SK-N-SH (cell line): ENCODE data around the gene TPD52L1. TPM values are rescaled to one million over a fixed set of nuclear protein-coding genes. Genes with fewer than 3 reads are reported as not detected.

Source experiments
- CTCF ChIA-PET: fragments of 300-600, 350-600 bp; formaldehyde crosslinking; extraction: SDS; loops from one replicate; lab custom pipeline; 2021; lab: Yijun Ruan, JAX
- POLR2A ChIA-PET: fragments of 350-600 bp; sonication (Branson Sonifier 250); formaldehyde crosslinking; extraction: SDS; loops from one replicate; lab custom pipeline; 2020; ENCODE audit warnings: antibody characterized with exemption, inconsistent platforms; lab: Yijun Ruan, JAX
- DNase-seq: peaks from one replicate; pipeline ENCODE4 v3.0.0; 2012
- H2AFZ ChIP-seq: fragments of 200-600 bp; sonication (generic); 2 replicates; pipeline ENCODE4 v1.8.1; 2016; ENCODE audit warnings: antibody characterized with exemption, mild to moderate bottlenecking, low read depth
- H3F3A ChIP-seq: fragments of 200-600 bp; sonication (generic); replicated peaks from 2 replicates; pipeline ENCODE3; 2016; ENCODE audit warnings: antibody characterized with exemption, mild to moderate bottlenecking; ENCODE audit not compliant: insufficient read depth
- H3K27ac ChIP-seq, 2 experiments: fragments of 200-500 bp in 1 of 2; fragments of 200-600 bp in 1 of 2; sonication (Bioruptor generic) in 1 of 2; sonication (generic), shearing (Covaris generic) in 1 of 2; 2 replicates each; pipeline versions ENCODE4 v1.5.1 to v1.6.1; 2014 to 2016; ENCODE audit warnings: low read depth in 2 of 2, inconsistent platforms in 1 of 2, low read length in 1 of 2, mild to moderate bottlenecking in 1 of 2, mixed read lengths in 1 of 2
- H3K27me3 ChIP-seq: fragments of 200-600 bp; sonication (generic), shearing (Covaris generic); 2 replicates; pipeline ENCODE4 v1.6.1; 2016; ENCODE audit warnings: mixed run types; ENCODE audit not compliant: insufficient read depth
- H3K36me3 ChIP-seq, 2 experiments: fragments of 200-500 bp in 1 of 2; fragments of 200-600 bp in 1 of 2; sonication (Bioruptor generic) in 1 of 2; sonication (generic) in 1 of 2; replicated peaks in 1 of 2; 2 replicates each; pipeline versions ENCODE3 to v1.5.1; 2014 to 2016; ENCODE audit warnings: low read length in 1 of 2, mild to moderate bottlenecking in 1 of 2; ENCODE audit not compliant: insufficient read depth in 2 of 2, control insufficient read depth in 1 of 2
- H3K4me1 ChIP-seq, 2 experiments: fragments of 200-500 bp in 1 of 2; fragments of 200-600 bp in 1 of 2; sonication (Bioruptor generic) in 1 of 2; sonication (generic), shearing (Covaris generic) in 1 of 2; 2 replicates each; pipeline versions ENCODE4 v1.5.1 to v1.6.1; 2014 to 2016; ENCODE audit warnings: low read depth in 1 of 2, low read length in 1 of 2, mixed run types in 1 of 2; ENCODE audit not compliant: insufficient read depth in 2 of 2, control insufficient read depth in 1 of 2
- H3K4me2 ChIP-seq: fragments of 200-600 bp; sonication (generic), shearing (Covaris generic); 2 replicates; pipeline ENCODE4 v1.6.1; 2017; ENCODE audit warnings: mixed run types
- H3K4me3 ChIP-seq, 2 experiments: fragments of 200-500 bp in 1 of 2; fragments of 200-600 bp in 1 of 2; sonication (Bioruptor generic) in 1 of 2; sonication (generic), shearing (Covaris generic) in 1 of 2; 2 replicates each; pipeline versions ENCODE4 v1.5.1 to v1.8.1; 2014 to 2016; ENCODE audit warnings: low read depth in 2 of 2, inconsistent platforms in 1 of 2, low read length in 1 of 2, mild to moderate bottlenecking in 1 of 2, mixed read lengths in 1 of 2, moderate library complexity in 1 of 2
- H3K79me2 ChIP-seq: fragments of 200-600 bp; sonication (generic); 2 replicates; pipeline ENCODE4 v1.8.1; 2017; ENCODE audit warnings: mild to moderate bottlenecking; ENCODE audit not compliant: insufficient read depth
- H3K9ac ChIP-seq: fragments of 200-600 bp; sonication (generic); 2 replicates; pipeline ENCODE4 v1.6.1; 2017; ENCODE audit warnings: mixed run types
- H3K9me2 ChIP-seq: fragments of 200-600 bp; sonication (generic); 2 replicates; pipeline ENCODE4 v1.6.1; 2017; ENCODE audit warnings: mixed run types
- H3K9me3 ChIP-seq: fragments of 200-600 bp; sonication (generic); 2 replicates; pipeline ENCODE4 v1.6.1; 2017; ENCODE audit warnings: mixed run types, mild to moderate bottlenecking, moderate library complexity
- H4K20me1 ChIP-seq: fragments of 200-600 bp; sonication (generic); 2 replicates; pipeline ENCODE4 v1.6.1; 2017; ENCODE audit warnings: mild to moderate bottlenecking, mixed run types; ENCODE audit not compliant: insufficient read depth
- CHD2 ChIP-seq: fragments of 150-350 bp; IDR thresholded peaks from 2 replicates; pipeline ENCODE4 v1.6.1; 2018; ENCODE audit warnings: low read length; ENCODE audit not compliant: partially characterized antibody
- EP300 ChIP-seq, 2 experiments: IDR thresholded peaks; 2 replicates each; pipeline versions ENCODE4 v1.4.0 to v1.6.1; 2012; ENCODE audit warnings: borderline replicate concordance in 1 of 2, low read depth in 1 of 2, low read length in 1 of 2
- EZH2phosphoT487 ChIP-seq: fragments of 200-600 bp; sonication (generic); IDR thresholded peaks from 2 replicates; pipeline ENCODE4 v1.6.1; 2017; ENCODE audit warnings: low read depth, mixed run types, mild to moderate bottlenecking, antibody characterized with exemption, moderate library complexity, borderline replicate concordance
- FOSL2 ChIP-seq: IDR thresholded peaks from 2 replicates; pipeline ENCODE4 v1.4.0; 2012; ENCODE audit warnings: low read depth, mild to moderate bottlenecking, moderate library complexity, borderline replicate concordance
- FOXJ3 ChIP-seq: sonication (generic); formaldehyde crosslinking; IDR thresholded peaks from 2 replicates; pipeline ENCODE4 v1.5.1; 2020; ENCODE audit warnings: mild to moderate bottlenecking, missing genetic modification reagents
- FOXM1 ChIP-seq: IDR thresholded peaks from 2 replicates; pipeline ENCODE4 v1.4.0; 2012; ENCODE audit warnings: low read depth, mild to moderate bottlenecking
- GABPA ChIP-seq: IDR thresholded peaks from 2 replicates; pipeline ENCODE4 v1.4.0; 2012; ENCODE audit warnings: low read depth, mild to moderate bottlenecking
- GATA2 ChIP-seq: sonication (generic); formaldehyde crosslinking; IDR thresholded peaks from 2 replicates; pipeline ENCODE4 v1.5.0; 2020; ENCODE audit warnings: mild to moderate bottlenecking, missing genetic modification reagents
- JUND ChIP-seq: IDR thresholded peaks from 2 replicates; pipeline ENCODE4 v1.4.0; 2012
- MXI1 ChIP-seq: IDR thresholded peaks from 2 replicates; pipeline ENCODE4 v1.6.1; 2012; ENCODE audit warnings: mild to moderate bottlenecking, low read depth, low read length, improper control_type of control experiment
- NRF1 ChIP-seq: IDR thresholded peaks from 2 replicates; pipeline ENCODE4 v1.6.1; 2012; ENCODE audit warnings: low read depth, mild to moderate bottlenecking, low read length
- POLR2AphosphoS5 ChIP-seq: IDR thresholded peaks from 2 replicates; pipeline ENCODE4 v1.6.1; 2012; ENCODE audit warnings: low read depth, low read length
- RXRA ChIP-seq: IDR thresholded peaks from 2 replicates; pipeline ENCODE4 v1.4.0; 2012; ENCODE audit warnings: low read depth, mild to moderate bottlenecking, borderline replicate concordance
- SIN3A ChIP-seq: IDR thresholded peaks from 2 replicates; pipeline ENCODE4 v1.6.1; 2012; ENCODE audit warnings: low read depth, mild to moderate bottlenecking, low read length, moderate library complexity, borderline replicate concordance
- SMC3 ChIP-seq: IDR thresholded peaks from 2 replicates; pipeline ENCODE4 v1.6.1; 2012; ENCODE audit warnings: low read depth, low read length, improper control_type of control experiment
- TEAD4 ChIP-seq: IDR thresholded peaks from 2 replicates; pipeline ENCODE4 v1.4.0; 2012; ENCODE audit warnings: mild to moderate bottlenecking, borderline replicate concordance; ENCODE audit not compliant: insufficient read depth
- YY1 ChIP-seq: IDR thresholded peaks from 2 replicates; pipeline ENCODE4 v1.4.0; 2012; ENCODE audit warnings: low read depth, mild to moderate bottlenecking
- WGBS: methylation state at CpG from one replicate; pipeline ENCODE4 v1.1.6; 2017; ENCODE audit warnings: low lambda C conversion rate; 5-methylcytosine and 5-hydroxymethylcytosine counted together
- polyA plus RNA-seq, 3 experiments: library from polyadenylated mRNA; depleted of rRNA; stranded (reverse); fragments of >200 nt; gene quantifications; 2 replicates each; pipeline ENCODE4 v1.2.3, GENCODE V29; 2012
- TF ChIP-seq, protein P1 (sequence below): IDR thresholded peaks from 2 replicates; pipeline ENCODE4; 2012
- TF ChIP-seq, protein P2 (sequence below): IDR thresholded peaks from 2 replicates; pipeline ENCODE4 v1.4.0; 2012; ENCODE audit warnings: low read depth
- TF ChIP-seq, protein P3 (sequence below): fragments of 150-350 bp; IDR thresholded peaks from 2 replicates; pipeline ENCODE4 v1.6.1; 2017; ENCODE audit warnings: antibody characterized with exemption, low read length, low read depth, borderline replicate concordance
- TF ChIP-seq, protein P4 (sequence below): fragments of 200-600 bp; sonication (generic); IDR thresholded peaks from 2 replicates; pipeline ENCODE4 v1.6.1; 2017; ENCODE audit warnings: antibody characterized with exemption, mild to moderate bottlenecking, moderate library complexity

The TPD52L1 gene
- polyA plus RNA-seq, 1 of the 3 experiments (the other 2 are of a cell fraction), result 0.13 TPM

- POLR2A ChIA-PET, result no interaction called here
- 86% methylated on average over 10 of the region's 12 CpGs for WGBS
These were observed 114.4 kb downstream of the TPD52L1 start for GRCh38 chr6:125267806-125268523.

GRCh38 chr6:125268765-125269164 is 115.2 kb downstream of the TPD52L1 start:
- Histone ChIP-seq H3K27me3 (no peaks in the 10 kb centered on the region), H3K4me1 (no peaks in the 10 kb centered on the region), H3K9me3 (no peaks in the 10 kb centered on the region), H3K9ac (no peak overlapping the region)
- CTCF ChIA-PET, result interaction anchor here (1.0 kb wide), 1 partner anchor 115 kb away, joined by 3 read pairs; the partner anchor contains the start of gene TPD52L1
- POLR2A ChIA-PET, result no interaction called here
- TF ChIP-seq FOXJ3 (CRISPR knock-in tag), result no peak
- no peak for TF ChIP-seq POLR2AphosphoS5
- no peak for TF ChIP-seq SIN3A
- no peak for TF ChIP-seq MXI1
- no peak for TF ChIP-seq GATA2 (CRISPR knock-in tag)
- no peak for TF ChIP-seq EP300 (IDR thresholded peaks at IDR 0.05; ENCODE audit: borderline replicate concordance in 1 of 2, low read depth in 1 of 2, low read length in 1 of 2)
- TF ChIP-seq, protein P1, sequence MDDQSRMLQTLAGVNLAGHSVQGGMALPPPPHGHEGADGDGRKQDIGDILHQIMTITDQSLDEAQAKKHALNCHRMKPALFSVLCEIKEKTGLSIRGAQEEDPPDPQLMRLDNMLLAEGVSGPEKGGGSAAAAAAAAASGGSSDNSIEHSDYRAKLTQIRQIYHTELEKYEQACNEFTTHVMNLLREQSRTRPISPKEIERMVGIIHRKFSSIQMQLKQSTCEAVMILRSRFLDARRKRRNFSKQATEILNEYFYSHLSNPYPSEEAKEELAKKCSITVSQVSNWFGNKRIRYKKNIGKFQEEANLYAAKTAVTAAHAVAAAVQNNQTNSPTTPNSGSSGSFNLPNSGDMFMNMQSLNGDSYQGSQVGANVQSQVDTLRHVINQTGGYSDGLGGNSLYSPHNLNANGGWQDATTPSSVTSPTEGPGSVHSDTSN, result no peak
- TF ChIP-seq FOXM1, result no peak
- TF ChIP-seq, protein P2, sequence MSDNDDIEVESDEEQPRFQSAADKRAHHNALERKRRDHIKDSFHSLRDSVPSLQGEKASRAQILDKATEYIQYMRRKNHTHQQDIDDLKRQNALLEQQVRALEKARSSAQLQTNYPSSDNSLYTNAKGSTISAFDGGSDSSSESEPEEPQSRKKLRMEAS, result no peak
- TF ChIP-seq NRF1, result no peak
- no peak for TF ChIP-seq EZH2phosphoT487
- TF ChIP-seq GABPA, result no peak
- no peak for TF ChIP-seq RXRA
- no peak for TF ChIP-seq FOSL2
- TF ChIP-seq SMC3, result no peak
- TF ChIP-seq TEAD4, result no peak
- TF ChIP-seq, all 33 proteins: peak for 0
- no peaks in the 10 kb centered on the region for H3K9me2 ChIP-seq
- H3K36me3 ChIP-seq, result peaks cover 0 to 2% of the 10 kb centered on the region in 2 experiments
- H4K20me1 ChIP-seq, result no peaks in the 10 kb centered on the region
- H3F3A ChIP-seq, result no peaks in the 10 kb centered on the region
- no peak overlapping the region for H3K4me3 ChIP-seq
- H3K4me2 ChIP-seq, result no peak overlapping the region
- no peak overlapping the region for H3K27ac ChIP-seq
- no peak overlapping the region for H2AFZ ChIP-seq
- H3K79me2 ChIP-seq, result no peaks in the 10 kb centered on the region
- WGBS, result 53% methylated on average over 4 of the region's 4 CpGs
- DNase-seq, result no peak

More at GRCh38 chr6:125267806-125268523, 114.4 kb downstream of the TPD52L1 start:
- Histone ChIP-seq H3F3A (no peaks in the 10 kb centered on the region), H3K9me2 (no peaks in the 10 kb centered on the region), H2AFZ (no peak overlapping the region), H3K27ac (no peak overlapping the region)
- CTCF ChIA-PET, result interaction anchor here (0.7 to 1.0 kb wide), 2 partner anchors 9 to 114 kb away, joined by 3 read pairs; partner anchors contain the start of gene TPD52L1
- no peak for DNase-seq
- no peak for TF ChIP-seq CHD2
- TF ChIP-seq SMC3, result no peak
- TF ChIP-seq, protein P3, sequence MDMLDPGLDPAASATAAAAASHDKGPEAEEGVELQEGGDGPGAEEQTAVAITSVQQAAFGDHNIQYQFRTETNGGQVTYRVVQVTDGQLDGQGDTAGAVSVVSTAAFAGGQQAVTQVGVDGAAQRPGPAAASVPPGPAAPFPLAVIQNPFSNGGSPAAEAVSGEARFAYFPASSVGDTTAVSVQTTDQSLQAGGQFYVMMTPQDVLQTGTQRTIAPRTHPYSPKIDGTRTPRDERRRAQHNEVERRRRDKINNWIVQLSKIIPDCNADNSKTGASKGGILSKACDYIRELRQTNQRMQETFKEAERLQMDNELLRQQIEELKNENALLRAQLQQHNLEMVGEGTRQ, result no peak
- TF ChIP-seq RXRA, result no peak
- TF ChIP-seq, protein P4, sequence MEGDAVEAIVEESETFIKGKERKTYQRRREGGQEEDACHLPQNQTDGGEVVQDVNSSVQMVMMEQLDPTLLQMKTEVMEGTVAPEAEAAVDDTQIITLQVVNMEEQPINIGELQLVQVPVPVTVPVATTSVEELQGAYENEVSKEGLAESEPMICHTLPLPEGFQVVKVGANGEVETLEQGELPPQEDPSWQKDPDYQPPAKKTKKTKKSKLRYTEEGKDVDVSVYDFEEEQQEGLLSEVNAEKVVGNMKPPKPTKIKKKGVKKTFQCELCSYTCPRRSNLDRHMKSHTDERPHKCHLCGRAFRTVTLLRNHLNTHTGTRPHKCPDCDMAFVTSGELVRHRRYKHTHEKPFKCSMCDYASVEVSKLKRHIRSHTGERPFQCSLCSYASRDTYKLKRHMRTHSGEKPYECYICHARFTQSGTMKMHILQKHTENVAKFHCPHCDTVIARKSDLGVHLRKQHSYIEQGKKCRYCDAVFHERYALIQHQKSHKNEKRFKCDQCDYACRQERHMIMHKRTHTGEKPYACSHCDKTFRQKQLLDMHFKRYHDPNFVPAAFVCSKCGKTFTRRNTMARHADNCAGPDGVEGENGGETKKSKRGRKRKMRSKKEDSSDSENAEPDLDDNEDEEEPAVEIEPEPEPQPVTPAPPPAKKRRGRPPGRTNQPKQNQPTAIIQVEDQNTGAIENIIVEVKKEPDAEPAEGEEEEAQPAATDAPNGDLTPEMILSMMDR, result no peak
- TF ChIP-seq JUND, result no peak
- no peak for TF ChIP-seq SIN3A
- TF ChIP-seq, protein P2, result no peak
- no peak for TF ChIP-seq FOXM1
- TF ChIP-seq YY1, result no peak
- TF ChIP-seq TEAD4, result no peak
- TF ChIP-seq, all 33 proteins: peak for 0
- Histone ChIP-seq H3K4me1 (no peaks in the 10 kb centered on the region), H3K27me3 (no peaks in the 10 kb centered on the region), H3K9ac (no peak overlapping the region), H3K4me3 (no peak overlapping the region), H3K79me2 (no peaks in the 10 kb centered on the region), H3K9me3 (no peaks in the 10 kb centered on the region), H4K20me1 (no peaks in the 10 kb centered on the region), H3K36me3 (peaks cover 0 to 2% of the 10 kb centered on the region in 2 experiments), H3K4me2 (no peak overlapping the region)
